Spinal cord (tissue), 10 donors: ENCODE results near the gene CPSF2. TPM values are rescaled to one million over a fixed set of nuclear protein-coding genes. Genes with fewer than 3 reads are reported as not detected.
A peak's percentile ranks its signal among the peaks of the same experiment; 100 is the strongest.
"Not testable (repeated sequence)": the region's sequence is repeated elsewhere in the genome, so short reads cannot be mapped to it uniquely, and the experiment has no call there.

Source experiments
- DNase-seq, 6 donors: peaks; one replicate each; pipeline versions ENCODE4 v3.0.0 to v3.0.0-alpha.2; 2013 to 2015; ENCODE audit warnings: low spot score in 6 of 6, low read depth in 4 of 6
- H3K27ac ChIP-seq: one replicate; pipeline ENCODE4 v1.5.1; 2013; ENCODE audit warnings: low read depth, low read length, control low read depth
- H3K27me3 ChIP-seq: one replicate; pipeline ENCODE4 v1.6.1; 2013; ENCODE audit warnings: low read length; ENCODE audit not compliant: control insufficient read depth, insufficient read depth
- H3K36me3 ChIP-seq: one replicate; pipeline ENCODE4 v1.6.1; 2013; ENCODE audit warnings: low read length; ENCODE audit not compliant: control insufficient read depth, insufficient read depth
- H3K4me1 ChIP-seq: one replicate; pipeline ENCODE4 v1.6.1; 2013; ENCODE audit warnings: low read length; ENCODE audit not compliant: control insufficient read depth, insufficient read depth
- H3K4me3 ChIP-seq: one replicate; pipeline ENCODE4 v1.5.1; 2013; ENCODE audit warnings: low read depth, low read length, control low read depth
- H3K9me3 ChIP-seq: one replicate; pipeline ENCODE4 v1.6.1; 2013; ENCODE audit warnings: low read length; ENCODE audit not compliant: control insufficient read depth, insufficient read depth
- WGBS: methylation state at CpG from one replicate; pipeline ENCODE4 v1.1.5; 2013; ENCODE audit warnings: missing lambda C conversion rate; ENCODE audit not compliant: insufficient coverage; 5-methylcytosine and 5-hydroxymethylcytosine counted together
- polyA plus RNA-seq, 2 donors: library from polyadenylated mRNA; unstranded; fragments of 120-200 nt; gene quantifications; one replicate each; pipeline ENCODE4 v1.2.1, GENCODE V29; 2013; ENCODE audit not compliant: insufficient read length in 2 of 2
- total RNA-seq, 2 donors: library from RNA; depleted of rRNA in 1 of 2; stranded (reverse); fragments of 120-200 nt in 1 of 2; fragments of >200 nt in 1 of 2; gene quantifications; one replicate each; pipeline versions ENCODE4 v1.2.3 to v1.2.4, GENCODE V29; 2013 to 2014
- donor health status: healthy.

CPSF2 gene
- total and polyA plus RNA-seq, 4 donors: 28.9 to 57.5 (median 48.1) TPM

- H3K27ac ChIP-seq, H3K4me3 ChIP-seq, H3K36me3 ChIP-seq, H3K4me1 ChIP-seq, H3K27me3 ChIP-seq, DNase-seq, H3K9me3 ChIP-seq: not testable (repeated sequence)
These were observed 57.4 kb downstream of the CPSF2 start for GRCh38 chr14:92179178-92179577.

GRCh38 chr14:92185559-92185958 is 63.8 kb downstream of the CPSF2 start:
- Histone ChIP-seq H3K9me3 (peaks cover 5% of the 10 kb centered on the region), H3K27ac (no peak overlapping the region), H3K27me3 (no peaks in the 10 kb centered on the region), H3K36me3 (no peaks in the 10 kb centered on the region), H3K4me1 (no peaks in the 10 kb centered on the region), H3K4me3 (no peak overlapping the region)
- 93% methylated on average over 2 of the region's 6 CpGs for WGBS
- DNase-seq: no peak

- not testable (repeated sequence) for H3K27me3 ChIP-seq, H3K9me3 ChIP-seq, H3K4me3 ChIP-seq, H3K27ac ChIP-seq, H3K4me1 ChIP-seq, DNase-seq, H3K36me3 ChIP-seq
- 88% methylated on average over 12 of the region's 23 CpGs for WGBS
These were observed 65.8 kb downstream of the CPSF2 start for GRCh38 chr14:92187616-92188015.

GRCh38 chr14:92190768-92191167 is 69.0 kb downstream of the CPSF2 start:
- no peaks in the 10 kb centered on the region for H3K36me3 ChIP-seq
- DNase-seq: no peak
- no peaks in the 10 kb centered on the region for H3K4me1 ChIP-seq
- H3K27me3 ChIP-seq: no peaks in the 10 kb centered on the region
- H3K27ac ChIP-seq: no peak overlapping the region
- H3K9me3 ChIP-seq: peaks cover 5% of the 10 kb centered on the region
- H3K4me3 ChIP-seq: no peak overlapping the region
- 72% methylated on average over 6 of the region's 6 CpGs for WGBS

DNA sequence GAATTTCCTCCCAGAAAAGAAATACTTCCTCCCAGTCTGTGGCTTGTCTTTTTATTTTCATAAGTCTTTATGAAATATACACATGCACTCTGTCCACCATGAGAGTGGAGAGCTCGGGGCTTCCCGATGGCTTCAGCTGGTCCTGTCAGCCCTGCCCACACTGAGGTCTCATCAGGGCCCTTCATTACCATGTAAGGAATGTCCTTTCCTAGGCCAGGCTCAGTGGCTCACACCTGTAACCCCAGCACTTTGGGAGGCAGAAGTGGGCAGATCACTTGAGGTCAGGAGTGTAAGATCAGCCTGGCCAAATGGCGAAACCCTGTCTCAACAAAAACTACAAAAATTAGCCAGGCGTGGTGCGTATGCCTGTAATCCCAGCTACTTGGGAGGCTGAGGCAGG is 77.0 kb downstream of the CPSF2 start:
- no peaks in the 10 kb centered on the region for H3K36me3 ChIP-seq
- no peak overlapping the region for H3K4me3 ChIP-seq
- no peak overlapping the region for H3K27ac ChIP-seq
- H3K27me3 ChIP-seq: no peaks in the 10 kb centered on the region
- no peak for DNase-seq
- no peaks in the 10 kb centered on the region for H3K9me3 ChIP-seq
- 67% methylated on average over 3 of the region's 5 CpGs for WGBS
- H3K4me1 ChIP-seq: no peaks in the 10 kb centered on the region

- Histone ChIP-seq H3K4me1 (no peaks in the 10 kb centered on the region), H3K4me3 (no peak overlapping the region), H3K9me3 (no peaks in the 10 kb centered on the region), H3K27me3 (no peaks in the 10 kb centered on the region), H3K27ac (no peak overlapping the region), H3K36me3 (no peaks in the 10 kb centered on the region)
- 40% methylated on average over 1 of the region's 6 CpGs for WGBS
- DNase-seq: peak in 1 of 6 donors; percentile 7
These were observed 78.0 kb downstream of the CPSF2 start for GRCh38 chr14:92199763-92200162.

DNA sequence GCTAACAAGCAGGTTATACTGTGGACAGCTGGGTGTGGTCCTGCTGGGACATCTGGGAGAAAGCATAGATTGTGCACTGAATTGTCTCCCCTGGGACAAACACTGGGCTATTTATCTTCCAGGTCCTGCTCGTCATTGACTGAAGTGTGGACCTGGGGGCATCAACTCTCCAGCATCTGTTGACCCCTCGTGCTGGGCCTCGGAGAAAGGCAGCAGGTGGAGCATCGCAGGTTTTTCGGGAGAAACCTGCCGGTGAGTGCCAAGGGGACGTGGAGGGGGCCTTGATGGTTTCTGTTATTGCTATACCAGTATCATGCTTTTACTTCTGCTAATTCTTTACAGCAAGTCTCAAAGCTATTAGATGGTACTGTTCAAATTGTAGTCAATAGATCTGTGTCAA is 81.3 kb downstream of the CPSF2 start:
- peak in 1 of 6 donors; percentile 39 for DNase-seq
- no peak overlapping the region for H3K27ac ChIP-seq
- no peaks in the 10 kb centered on the region for H3K4me1 ChIP-seq
- H3K9me3 ChIP-seq: no peaks in the 10 kb centered on the region
- H3K4me3 ChIP-seq: no peak overlapping the region
- WGBS: 81% methylated on average over 4 of the region's 7 CpGs
- H3K36me3 ChIP-seq: no peaks in the 10 kb centered on the region
- H3K27me3 ChIP-seq: no peaks in the 10 kb centered on the region

- Histone ChIP-seq H3K9me3 (no peaks in the 10 kb centered on the region), H3K4me1 (peaks cover 4% of the 10 kb centered on the region), H3K27me3 (no peaks in the 10 kb centered on the region), H3K4me3 (no peak overlapping the region), H3K36me3 (no peaks in the 10 kb centered on the region), H3K27ac (no peak overlapping the region)
- no peak for DNase-seq
- WGBS: no CpG with 5 or more reads among the region's 2 CpGs
These were observed 83.0 kb downstream of the CPSF2 start for GRCh38 chr14:92204792-92205191.

GRCh38 chr14:92207012-92207927 is 85.5 kb downstream of the CPSF2 start:
- H3K27me3 ChIP-seq: no peaks in the 10 kb centered on the region
- no peaks in the 10 kb centered on the region for H3K36me3 ChIP-seq
- H3K9me3 ChIP-seq: no peaks in the 10 kb centered on the region
- DNase-seq: no peak
- no peak overlapping the region for H3K4me3 ChIP-seq
- no peak overlapping the region for H3K27ac ChIP-seq
- 57% methylated on average over 14 of the region's 17 CpGs for WGBS
- H3K4me1 ChIP-seq: peaks cover 4% of the 10 kb centered on the region

GRCh38 chr14:92207928-92208265 is 86.1 kb downstream of the CPSF2 start:
- Histone ChIP-seq H3K36me3 (no peaks in the 10 kb centered on the region), H3K27me3 (no peaks in the 10 kb centered on the region), H3K27ac (no peak overlapping the region), H3K4me1 (peaks cover 4% of the 10 kb centered on the region), H3K9me3 (no peaks in the 10 kb centered on the region), H3K4me3 (no peak overlapping the region)
- WGBS: 93% methylated on average over 3 of the region's 6 CpGs
- DNase-seq: no peak
